HEK293 (cell line): ENCODE measurements around the gene TMEM234.
A peak's percentile ranks its signal among the peaks of the same experiment; 100 is the strongest.

Experiments used
- CTCF ChIA-PET: fragments of 350-600 bp; formaldehyde crosslinking; extraction: SDS; loops from one replicate; lab custom pipeline; 2021; ENCODE audit warnings: antibody characterized with exemption; lab: Yijun Ruan, JAX
- POLR2A ChIA-PET: fragments of 300-600 bp; formaldehyde crosslinking; extraction: SDS; loops from one replicate; lab custom pipeline; 2020; ENCODE audit warnings: antibody characterized with exemption, inconsistent platforms; lab: Yijun Ruan, JAX
- H3K27ac ChIP-seq: fragments of 200-500 bp; sonication (Bioruptor generic); 2 replicates; pipeline ENCODE4 v1.5.1; 2014; ENCODE audit warnings: low read depth, low read length, control low read depth, inconsistent platforms; ENCODE audit errors: extremely low read depth
- H3K36me3 ChIP-seq, 2 experiments: fragments of 200-500 bp in 1 of 2; sonication (Bioruptor generic) in 1 of 2; 1 replicate in 1 of 2; 2 replicates in 1 of 2; pipeline ENCODE4 v1.5.1; 2014 to 2017; ENCODE audit warnings: inconsistent platforms in 2 of 2, low read length in 2 of 2; ENCODE audit not compliant: control insufficient read depth in 2 of 2, insufficient read depth in 1 of 2
- H3K4me1 ChIP-seq: fragments of 200-500 bp; sonication (Bioruptor generic); 2 replicates; pipeline ENCODE4 v1.5.1; 2014; ENCODE audit warnings: mild to moderate bottlenecking, low read length, inconsistent platforms; ENCODE audit not compliant: control insufficient read depth, insufficient read depth
- H3K4me3 ChIP-seq: 2 replicates; pipeline ENCODE4 v1.5.1; 2011; ENCODE audit warnings: low read depth, mild to moderate bottlenecking, control low read depth, low read length, moderate library complexity
- H3K9me3 ChIP-seq: fragments of 200-500 bp; sonication (Bioruptor generic); 2 replicates; pipeline ENCODE4 v1.5.1; 2014; ENCODE audit warnings: low read depth, low read length, inconsistent platforms; ENCODE audit not compliant: control insufficient read depth, insufficient read depth
- KLF1 ChIP-seq: fragments of 450-650 bp; formaldehyde crosslinking; IDR thresholded peaks from 2 replicates; pipeline ENCODE4 v1.5.1; 2016; ENCODE audit warnings: missing biosample characterization, missing genetic modification characterization
- OSR2 ChIP-seq: fragments of 450-650 bp; formaldehyde crosslinking; IDR thresholded peaks from 2 replicates; pipeline ENCODE4 v1.5.1; 2016; ENCODE audit warnings: missing biosample characterization, missing genetic modification characterization
- SALL2 ChIP-seq: fragments of 450-650 bp; formaldehyde crosslinking; IDR thresholded peaks from 2 replicates; pipeline ENCODE4 v1.5.0; 2017; ENCODE audit warnings: missing biosample characterization, mild to moderate bottlenecking, missing genetic modification characterization, borderline replicate concordance
- ZBTB20 ChIP-seq: fragments of 450-650 bp; formaldehyde crosslinking; IDR thresholded peaks from 2 replicates; pipeline ENCODE4 v1.5.1; 2016; ENCODE audit warnings: missing biosample characterization, missing genetic modification characterization
- ZNF10 ChIP-seq: fragments of 450-650 bp; formaldehyde crosslinking; IDR thresholded peaks from 2 replicates; pipeline ENCODE4 v1.5.1; 2017; ENCODE audit warnings: missing biosample characterization, missing genetic modification characterization
- ZNF155 ChIP-seq: fragments of 450-650 bp; formaldehyde crosslinking; IDR thresholded peaks from 2 replicates; pipeline ENCODE4 v1.5.1; 2016; ENCODE audit warnings: missing biosample characterization, missing genetic modification characterization
- ZNF174 ChIP-seq: fragments of 450-650 bp; formaldehyde crosslinking; IDR thresholded peaks from 2 replicates; pipeline ENCODE4 v1.5.0; 2017; ENCODE audit warnings: missing biosample characterization, mild to moderate bottlenecking, missing genetic modification characterization
- ZNF184 ChIP-seq: fragments of 450-650 bp; IDR thresholded peaks from 2 replicates; pipeline ENCODE4 v1.5.1; 2018; ENCODE audit warnings: missing biosample characterization, mild to moderate bottlenecking, missing genetic modification characterization
- ZNF514 ChIP-seq: fragments of 450-650 bp; formaldehyde crosslinking; IDR thresholded peaks from 2 replicates; pipeline ENCODE4 v1.5.1; 2016; ENCODE audit warnings: missing biosample characterization, missing genetic modification characterization
- ZNF660 ChIP-seq: fragments of 450-650 bp; IDR thresholded peaks from 2 replicates; pipeline ENCODE4 v1.5.1; 2018; ENCODE audit warnings: missing biosample characterization, mild to moderate bottlenecking, missing genetic modification characterization
- TF ChIP-seq, protein P1 (sequence below): fragments of 450-650 bp; formaldehyde crosslinking; IDR thresholded peaks from 2 replicates; pipeline ENCODE4 v1.5.1; 2016; ENCODE audit warnings: missing biosample characterization, missing genetic modification characterization
- TF ChIP-seq, protein P2 (sequence below): fragments of 450-650 bp; formaldehyde crosslinking; IDR thresholded peaks from 2 replicates; pipeline ENCODE4 v1.5.1; 2017; ENCODE audit warnings: missing biosample characterization, missing genetic modification characterization
- TF ChIP-seq, protein P3 (sequence below): fragments of 450-650 bp; formaldehyde crosslinking; IDR thresholded peaks from 2 replicates; pipeline ENCODE4 v1.5.1; 2017; ENCODE audit warnings: missing biosample characterization, missing genetic modification characterization
- TF ChIP-seq, protein P4 (sequence below): fragments of 450-650 bp; formaldehyde crosslinking; IDR thresholded peaks from 2 replicates; pipeline ENCODE4 v1.5.1; 2016; ENCODE audit warnings: missing biosample characterization, missing genetic modification characterization

Gene TMEM234

DNA sequence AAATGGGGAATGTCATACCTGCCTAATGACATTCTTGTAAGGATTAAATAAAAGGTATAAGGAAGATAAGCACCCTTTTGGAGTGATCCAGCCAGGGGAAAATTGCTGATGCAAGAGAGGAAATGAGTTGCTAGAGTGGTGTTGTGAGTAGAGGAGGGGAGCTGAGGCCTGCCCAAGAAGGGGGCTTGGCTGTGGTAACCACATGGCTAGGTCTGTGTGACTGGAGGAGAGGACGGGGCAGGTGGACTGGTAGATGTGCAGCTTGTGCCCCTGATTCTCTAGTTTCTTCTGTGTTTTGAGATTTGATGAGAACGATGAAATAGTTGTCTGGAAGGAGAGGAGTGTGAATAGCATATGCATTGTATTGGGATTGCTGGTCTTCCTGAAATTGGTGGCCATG, 36.1 kb downstream of the TMEM234 start (continued):
- TF ChIP-seq, protein P1, sequence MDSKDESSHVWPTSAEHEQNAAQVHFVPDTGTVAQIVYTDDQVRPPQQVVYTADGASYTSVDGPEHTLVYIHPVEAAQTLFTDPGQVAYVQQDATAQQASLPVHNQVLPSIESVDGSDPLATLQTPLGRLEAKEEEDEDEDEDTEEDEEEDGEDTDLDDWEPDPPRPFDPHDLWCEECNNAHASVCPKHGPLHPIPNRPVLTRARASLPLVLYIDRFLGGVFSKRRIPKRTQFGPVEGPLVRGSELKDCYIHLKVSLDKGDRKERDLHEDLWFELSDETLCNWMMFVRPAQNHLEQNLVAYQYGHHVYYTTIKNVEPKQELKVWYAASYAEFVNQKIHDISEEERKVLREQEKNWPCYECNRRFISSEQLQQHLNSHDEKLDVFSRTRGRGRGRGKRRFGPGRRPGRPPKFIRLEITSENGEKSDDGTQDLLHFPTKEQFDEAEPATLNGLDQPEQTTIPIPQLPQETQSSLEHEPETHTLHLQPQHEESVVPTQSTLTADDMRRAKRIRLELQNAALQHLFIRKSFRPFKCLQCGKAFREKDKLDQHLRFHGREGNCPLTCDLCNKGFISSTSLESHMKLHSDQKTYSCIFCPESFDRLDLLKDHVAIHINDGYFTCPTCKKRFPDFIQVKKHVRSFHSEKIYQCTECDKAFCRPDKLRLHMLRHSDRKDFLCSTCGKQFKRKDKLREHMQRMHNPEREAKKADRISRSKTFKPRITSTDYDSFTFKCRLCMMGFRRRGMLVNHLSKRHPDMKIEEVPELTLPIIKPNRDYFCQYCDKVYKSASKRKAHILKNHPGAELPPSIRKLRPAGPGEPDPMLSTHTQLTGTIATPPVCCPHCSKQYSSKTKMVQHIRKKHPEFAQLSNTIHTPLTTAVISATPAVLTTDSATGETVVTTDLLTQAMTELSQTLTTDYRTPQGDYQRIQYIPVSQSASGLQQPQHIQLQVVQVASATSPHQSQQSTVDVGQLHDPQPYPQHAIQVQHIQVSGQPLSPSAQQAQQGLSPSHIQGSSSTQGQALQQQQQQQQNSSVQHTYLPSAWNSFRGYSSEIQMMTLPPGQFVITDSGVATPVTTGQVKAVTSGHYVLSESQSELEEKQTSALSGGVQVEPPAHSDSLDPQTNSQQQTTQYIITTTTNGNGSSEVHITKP (tag by site-specific recombination): 0 out of 2 replicates have a peak, but pooled peaks have one; percentile 33
- TF ChIP-seq ZNF514 (tag by site-specific recombination) (no peak), ZNF174 (tag by site-specific recombination) (no peak), SALL2 (tag by site-specific recombination) (no peak)

DNA sequence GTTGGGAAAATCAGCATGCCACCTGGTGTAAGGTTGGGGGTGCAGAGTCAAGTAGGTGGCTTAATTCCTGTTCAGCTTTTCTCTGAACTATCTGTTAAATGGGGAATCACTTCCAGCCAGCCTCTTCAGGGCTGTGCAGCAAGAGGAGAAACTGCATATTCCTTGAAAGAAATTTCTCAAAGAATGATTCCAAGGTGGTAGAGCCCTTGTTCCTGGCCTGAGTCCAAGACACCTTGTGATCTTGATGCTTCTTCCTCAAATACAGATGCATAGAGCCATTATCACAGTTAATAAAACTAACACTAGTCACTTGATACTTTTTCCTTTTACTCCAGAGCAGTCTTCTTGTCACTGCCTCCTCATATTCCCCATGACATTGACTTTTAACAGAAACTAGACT, 37.5 kb downstream of the TMEM234 start:
- Histone ChIP-seq H3K27ac (no peak overlapping the region), H3K4me1 (peaks cover 6% of the 10 kb centered on the region; the same call in 1 of the 2 replicates), H3K9me3 (no peaks in the 10 kb centered on the region), H3K36me3 (peaks cover 60 to 85% of the 10 kb centered on the region in 2 experiments), H3K4me3 (no peak overlapping the region)
- TF ChIP-seq ZNF10 (tag by site-specific recombination) (no peak), ZNF660 (peak; percentile 46; the same call in 1 of the 2 replicates), ZNF155 (tag by site-specific recombination) (no peak), ZNF184 (tag by site-specific recombination) (peak; percentile 87; the same call in 1 of the 2 replicates)
- TF ChIP-seq, protein P1 (tag by site-specific recombination): peak; percentile 56
- TF ChIP-seq, protein P2, sequence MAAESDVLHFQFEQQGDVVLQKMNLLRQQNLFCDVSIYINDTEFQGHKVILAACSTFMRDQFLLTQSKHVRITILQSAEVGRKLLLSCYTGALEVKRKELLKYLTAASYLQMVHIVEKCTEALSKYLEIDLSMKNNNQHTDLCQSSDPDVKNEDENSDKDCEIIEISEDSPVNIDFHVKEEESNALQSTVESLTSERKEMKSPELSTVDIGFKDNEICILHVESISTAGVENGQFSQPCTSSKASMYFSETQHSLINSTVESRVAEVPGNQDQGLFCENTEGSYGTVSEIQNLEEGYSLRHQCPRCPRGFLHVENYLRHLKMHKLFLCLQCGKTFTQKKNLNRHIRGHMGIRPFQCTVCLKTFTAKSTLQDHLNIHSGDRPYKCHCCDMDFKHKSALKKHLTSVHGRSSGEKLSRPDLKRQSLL (tag by site-specific recombination): 0 out of 2 replicates have a peak, but pooled peaks have one; percentile 17
- TF ChIP-seq, protein P3, sequence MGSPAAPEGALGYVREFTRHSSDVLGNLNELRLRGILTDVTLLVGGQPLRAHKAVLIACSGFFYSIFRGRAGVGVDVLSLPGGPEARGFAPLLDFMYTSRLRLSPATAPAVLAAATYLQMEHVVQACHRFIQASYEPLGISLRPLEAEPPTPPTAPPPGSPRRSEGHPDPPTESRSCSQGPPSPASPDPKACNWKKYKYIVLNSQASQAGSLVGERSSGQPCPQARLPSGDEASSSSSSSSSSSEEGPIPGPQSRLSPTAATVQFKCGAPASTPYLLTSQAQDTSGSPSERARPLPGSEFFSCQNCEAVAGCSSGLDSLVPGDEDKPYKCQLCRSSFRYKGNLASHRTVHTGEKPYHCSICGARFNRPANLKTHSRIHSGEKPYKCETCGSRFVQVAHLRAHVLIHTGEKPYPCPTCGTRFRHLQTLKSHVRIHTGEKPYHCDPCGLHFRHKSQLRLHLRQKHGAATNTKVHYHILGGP (tag by site-specific recombination): peak; percentile 40; the same call in 1 of the 2 replicates
- ChIA-PET CTCF (no interaction called here), POLR2A (interaction anchor here (1.2 kb wide), 1 partner anchor 16 kb away, joined by 6 read pairs; the partner anchor contains the start of gene CCDC28B)

DNA sequence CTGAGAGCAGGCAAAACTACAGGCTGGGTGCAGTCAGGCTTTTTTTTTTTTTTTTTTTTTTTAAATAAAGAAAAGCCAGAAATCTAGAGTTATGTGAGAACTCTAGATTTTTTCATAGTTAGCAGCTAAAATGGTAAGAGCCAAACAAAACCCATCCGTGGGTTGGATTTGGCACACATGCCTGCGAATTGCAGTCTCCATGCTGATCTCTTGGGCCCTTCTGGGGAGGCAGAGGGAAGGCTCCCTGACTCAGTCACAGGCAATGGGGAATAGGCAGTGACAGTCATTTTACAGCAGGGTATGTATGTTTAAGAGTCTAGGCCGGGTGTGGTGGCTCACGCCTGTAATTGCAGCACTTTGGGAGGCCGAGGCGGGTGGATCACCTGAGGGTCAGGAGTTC, 40.1 kb downstream of the TMEM234 start:
- ChIA-PET CTCF (interaction anchor here (0.6 to 0.7 kb wide), 2 partner anchors 65 to 74 kb away, joined by 3 read pairs; partner anchors contain the start of gene KPNA6), POLR2A (interaction anchor here (0.6 to 0.9 kb wide), 6 partner anchors 15 to 199 kb away, joined by 3 to 5 read pairs (median 4); partner anchors contain the start of gene IQCC)

More for the DNA sequence above, 40.1 kb downstream of the TMEM234 start:
- peaks cover 39 to 59% of the 10 kb centered on the region in 2 experiments for H3K36me3 ChIP-seq
- peaks cover 6% of the 10 kb centered on the region; the same call in 1 of the 2 replicates for H3K4me1 ChIP-seq
- TF ChIP-seq KLF1 (tag by site-specific recombination): peak; percentile 73
- TF ChIP-seq, protein P4, sequence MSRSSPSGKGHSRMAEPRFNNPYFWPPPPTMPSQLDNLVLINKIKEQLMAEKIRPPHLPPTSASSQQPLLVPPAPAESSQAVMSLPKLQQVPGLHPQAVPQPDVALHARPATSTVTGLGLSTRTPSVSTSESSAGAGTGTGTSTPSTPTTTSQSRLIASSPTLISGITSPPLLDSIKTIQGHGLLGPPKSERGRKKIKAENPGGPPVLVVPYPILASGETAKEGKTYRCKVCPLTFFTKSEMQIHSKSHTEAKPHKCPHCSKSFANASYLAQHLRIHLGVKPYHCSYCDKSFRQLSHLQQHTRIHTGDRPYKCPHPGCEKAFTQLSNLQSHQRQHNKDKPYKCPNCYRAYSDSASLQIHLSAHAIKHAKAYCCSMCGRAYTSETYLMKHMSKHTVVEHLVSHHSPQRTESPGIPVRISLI (tag by site-specific recombination): peak; percentile 42; the same call in 1 of the 2 replicates
- TF ChIP-seq OSR2 (tag by site-specific recombination): no peak
- TF ChIP-seq ZBTB20: no peak
- no peak overlapping the region for H3K27ac ChIP-seq
- no peak overlapping the region for H3K4me3 ChIP-seq
- no peaks in the 10 kb centered on the region for H3K9me3 ChIP-seq
